NCI-H2107 treated with DMSO at 0.1 percent for 48 hours (cell line): ENCODE data around the gene SELENON.
"Not testable (repeated sequence)": the region's sequence is repeated elsewhere in the genome, so short reads cannot be mapped to it uniquely, and the experiment has no call there.

Experiments used
- DNase-seq: peaks from one replicate; lab custom pipeline; 2025; ENCODE audit not compliant: unreplicated experiment; lab: John Stamatoyannopoulos, UW

Gene SELENON

GRCh38 chr1:25825605-25826004 lies 25.6 kb downstream of the SELENON start:
- no peak for DNase-seq

GRCh38 chr1:25826571-25826970 lies 26.6 kb downstream of the SELENON start:
- no peak for DNase-seq

- no peak for DNase-seq
Measured at GRCh38 chr1:25828491-25828890, 28.5 kb downstream of the SELENON start.

- no peak for DNase-seq
Measured at GRCh38 chr1:25829046-25829445, 29.1 kb downstream of the SELENON start.

- DNase-seq, result no peak
Measured at GRCh38 chr1:25831569-25832196, 31.7 kb downstream of the SELENON start.

GRCh38 chr1:25832336-25833037 lies 32.5 kb downstream of the SELENON start:
- DNase-seq, result no peak

- DNase-seq, result no peak
Measured at GRCh38 chr1:25833158-25833557, 33.2 kb downstream of the SELENON start.

GRCh38 chr1:25834894-25835293 lies 34.9 kb downstream of the SELENON start:
- no peak for DNase-seq

GRCh38 chr1:25836695-25837094 lies 36.7 kb downstream of the SELENON start:
- no peak for DNase-seq

GRCh38 chr1:25837262-25837875 lies 37.4 kb downstream of the SELENON start:
- DNase-seq, result peak; percentile 54

- DNase-seq, result not testable (repeated sequence)
Measured at GRCh38 chr1:25839808-25840207, 39.8 kb downstream of the SELENON start.

GRCh38 chr1:25843483-25843882 lies 43.5 kb downstream of the SELENON start:
- no peak for DNase-seq

GRCh38 chr1:25844536-25845337 lies 44.7 kb downstream of the SELENON start:
- DNase-seq, result no peak

GRCh38 chr1:25845664-25846063 lies 45.7 kb downstream of the SELENON start:
- no peak for DNase-seq

- no peak for DNase-seq
Measured at GRCh38 chr1:25847929-25848328, 47.9 kb downstream of the SELENON start.

- no peak for DNase-seq
Measured at GRCh38 chr1:25848531-25848930, 48.5 kb downstream of the SELENON start.

- DNase-seq, result peak; percentile 43
Measured at GRCh38 chr1:25854554-25854953, 54.6 kb downstream of the SELENON start.

- no peak for DNase-seq
Measured at GRCh38 chr1:25856856-25857255, 56.9 kb downstream of the SELENON start.

GRCh38 chr1:25858494-25858893 lies 58.5 kb downstream of the SELENON start:
- no peak for DNase-seq

GRCh38 chr1:25858906-25859789 lies 59.2 kb downstream of the SELENON start, which contains the start of gene AUNIP:
Gene AUNIP, minus strand, starts transcription at chr1:25859457. Its CDS starts 100 bp downstream, at chr1:25859357.
- peak; percentile 76 for DNase-seq
